Right lobe of liver (tissue), 4 donors: ENCODE results near the gene PARD6A.

Source experiments
- POLR2A ChIP-seq: fragments of 450-650 bp; IDR thresholded peaks from one replicate; pipeline ENCODE4 v1.6.1; 2017; ENCODE audit warnings: antibody characterized with exemption, mild to moderate bottlenecking
- TF ChIP-seq, protein P1 (sequence below), 4 donors: fragments of 200-600 bp in 3 of 4; fragments of 450-650 bp in 1 of 4; IDR thresholded peaks; one replicate each; pipeline versions ENCODE4 v1.5.1 to v1.8.0; 2016 to 2022; ENCODE audit warnings: antibody characterized with exemption in 4 of 4, mild to moderate bottlenecking in 2 of 4
- donor health status: DM: no; HTN: no; CAD: no.
- donor health status: DM: no; HTN: no; CAD: no.
- donor health status: DM: no; HTN: yes; CAD: no.

DNA sequence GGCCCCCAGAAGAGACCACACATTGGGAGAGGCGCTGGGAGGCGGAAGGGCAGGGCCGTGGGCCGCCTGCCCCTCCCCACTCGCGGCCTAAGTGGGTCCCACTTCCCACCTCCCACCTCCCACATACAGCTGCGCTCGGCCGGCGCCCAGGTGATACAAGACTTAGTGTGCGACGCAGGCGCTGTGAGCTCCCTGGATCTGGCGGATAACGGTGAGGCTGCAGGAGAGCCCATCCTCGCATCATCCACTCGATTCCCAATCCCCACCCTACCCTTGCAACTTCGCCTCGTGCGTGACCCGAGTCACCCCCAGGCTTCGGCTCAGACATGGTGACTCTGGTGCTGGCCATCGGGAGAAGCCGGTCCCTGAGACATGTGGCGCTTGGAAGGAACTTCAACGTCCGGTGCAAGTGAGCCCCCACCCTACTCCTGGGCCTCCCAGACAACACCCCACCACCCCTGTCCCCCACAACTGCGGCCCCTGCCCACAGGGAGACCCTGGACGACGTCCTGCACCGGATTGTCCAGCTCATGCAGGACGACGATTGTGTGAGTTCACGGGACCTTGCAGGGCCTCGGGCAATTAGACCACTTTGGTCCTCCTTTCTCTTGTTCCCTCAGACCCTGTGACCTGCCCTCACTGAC, 11.9 kb upstream of the PARD6A start:
- TF ChIP-seq, protein P1, sequence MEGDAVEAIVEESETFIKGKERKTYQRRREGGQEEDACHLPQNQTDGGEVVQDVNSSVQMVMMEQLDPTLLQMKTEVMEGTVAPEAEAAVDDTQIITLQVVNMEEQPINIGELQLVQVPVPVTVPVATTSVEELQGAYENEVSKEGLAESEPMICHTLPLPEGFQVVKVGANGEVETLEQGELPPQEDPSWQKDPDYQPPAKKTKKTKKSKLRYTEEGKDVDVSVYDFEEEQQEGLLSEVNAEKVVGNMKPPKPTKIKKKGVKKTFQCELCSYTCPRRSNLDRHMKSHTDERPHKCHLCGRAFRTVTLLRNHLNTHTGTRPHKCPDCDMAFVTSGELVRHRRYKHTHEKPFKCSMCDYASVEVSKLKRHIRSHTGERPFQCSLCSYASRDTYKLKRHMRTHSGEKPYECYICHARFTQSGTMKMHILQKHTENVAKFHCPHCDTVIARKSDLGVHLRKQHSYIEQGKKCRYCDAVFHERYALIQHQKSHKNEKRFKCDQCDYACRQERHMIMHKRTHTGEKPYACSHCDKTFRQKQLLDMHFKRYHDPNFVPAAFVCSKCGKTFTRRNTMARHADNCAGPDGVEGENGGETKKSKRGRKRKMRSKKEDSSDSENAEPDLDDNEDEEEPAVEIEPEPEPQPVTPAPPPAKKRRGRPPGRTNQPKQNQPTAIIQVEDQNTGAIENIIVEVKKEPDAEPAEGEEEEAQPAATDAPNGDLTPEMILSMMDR (IDR thresholded peaks at IDR 0.05) = no peak
- TF ChIP-seq POLR2A = no peak
